NCI-H526 (cell line): ENCODE data around the gene LIPT2.
A peak's percentile ranks its signal among the peaks of the same experiment; 100 is the strongest.

ENCODE experiments used
- DNase-seq, 2 experiments: peaks; one replicate each; lab custom pipeline; 2025; lab: John Stamatoyannopoulos, UW

The LIPT2 gene

DNA sequence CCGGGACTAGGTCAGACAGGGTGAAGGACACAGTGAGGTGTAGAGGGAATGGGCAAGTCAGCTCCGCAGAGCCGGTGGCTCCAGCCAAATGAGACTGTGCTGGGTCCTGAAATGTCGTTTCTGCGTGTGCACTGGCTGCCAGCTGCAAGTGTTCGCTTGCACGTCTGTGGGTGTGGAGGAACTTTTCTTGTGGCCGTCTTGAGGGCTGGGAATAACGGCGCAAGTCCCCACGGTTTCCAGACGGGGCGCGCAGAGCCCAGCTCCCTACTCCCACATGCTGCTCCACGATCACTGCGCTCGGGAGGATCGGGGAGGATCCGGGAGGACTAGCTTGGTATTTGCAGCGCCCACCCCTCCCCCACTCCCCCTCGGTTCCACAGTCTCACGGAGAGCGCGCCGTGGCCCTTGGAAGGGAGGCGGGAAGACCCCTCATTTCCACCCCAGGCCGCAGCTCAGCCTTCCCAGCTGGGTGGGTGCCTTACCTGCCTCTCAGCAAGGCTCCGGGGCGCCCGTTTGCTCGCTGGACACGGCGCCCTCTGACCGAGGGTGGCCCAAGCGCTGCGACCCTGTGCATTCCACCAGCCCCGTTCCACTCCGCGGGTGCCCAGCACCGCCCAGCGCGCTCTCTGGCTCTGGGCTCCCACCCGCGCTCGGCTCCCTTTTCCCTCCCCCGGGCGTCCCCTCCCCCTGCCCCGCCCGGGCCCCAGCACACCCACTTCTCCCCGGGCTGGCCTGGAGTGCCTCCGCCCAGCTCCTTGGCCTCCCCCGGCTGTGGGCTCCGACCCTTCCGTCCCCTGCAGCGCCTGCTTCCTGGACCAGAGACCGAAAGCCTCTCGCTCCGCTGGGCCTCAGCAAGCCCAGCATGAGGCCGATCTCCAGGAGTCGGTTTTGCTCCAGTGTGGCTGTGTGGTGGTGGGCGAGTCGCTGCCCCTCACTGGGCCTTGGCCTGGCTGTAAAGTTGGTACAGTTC lies 26.3 kb downstream of the LIPT2 start, which contains the start of gene KCNE3:
Gene KCNE3, minus strand, starts transcription at position 634 of the 970 bp plus-strand sequence. CDS start 9,986 bp downstream, outside the sequence.
- no peak for DNase-seq

DNA sequence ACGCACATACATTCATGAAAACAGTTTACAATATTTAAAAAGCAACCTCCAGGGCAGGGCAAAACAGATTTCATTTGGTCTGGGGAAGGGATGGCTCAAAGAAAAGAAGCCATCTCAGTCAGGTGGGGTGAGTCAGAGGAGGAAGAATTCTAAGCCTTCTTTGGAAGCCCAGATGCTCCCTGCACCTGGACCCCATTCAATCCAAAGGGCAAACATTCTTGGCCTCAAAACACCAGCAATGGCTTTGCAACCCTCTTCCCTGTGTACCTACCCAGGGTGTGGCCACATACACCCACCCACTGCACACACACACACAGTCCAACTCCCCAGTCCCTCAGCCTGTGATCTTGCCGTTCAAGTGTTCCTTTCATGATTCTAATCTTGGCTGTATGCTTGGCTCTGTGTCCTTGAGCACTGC lies 28.2 kb downstream of the LIPT2 start:
- DNase-seq: no peak

DNA sequence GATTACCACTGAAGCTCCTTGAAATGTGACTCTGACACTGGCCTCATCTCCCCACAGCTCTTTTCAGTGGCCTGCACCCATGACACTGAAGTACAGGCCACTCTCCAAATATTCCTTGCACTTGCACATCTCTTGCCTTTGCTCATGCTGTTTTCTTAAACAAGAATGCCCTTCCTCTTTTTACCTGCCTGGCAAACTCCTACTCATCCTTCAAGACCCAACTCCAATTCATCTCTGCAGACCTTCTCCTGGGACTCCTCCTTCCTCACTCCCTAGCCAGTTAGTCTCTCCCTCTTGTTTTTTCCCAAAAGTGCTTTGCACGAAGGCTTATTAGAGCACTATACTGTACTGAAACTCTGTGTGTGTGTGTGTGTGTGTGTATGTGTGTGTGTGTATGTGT lies 28.8 kb downstream of the LIPT2 start:
- DNase-seq: no peak

DNA sequence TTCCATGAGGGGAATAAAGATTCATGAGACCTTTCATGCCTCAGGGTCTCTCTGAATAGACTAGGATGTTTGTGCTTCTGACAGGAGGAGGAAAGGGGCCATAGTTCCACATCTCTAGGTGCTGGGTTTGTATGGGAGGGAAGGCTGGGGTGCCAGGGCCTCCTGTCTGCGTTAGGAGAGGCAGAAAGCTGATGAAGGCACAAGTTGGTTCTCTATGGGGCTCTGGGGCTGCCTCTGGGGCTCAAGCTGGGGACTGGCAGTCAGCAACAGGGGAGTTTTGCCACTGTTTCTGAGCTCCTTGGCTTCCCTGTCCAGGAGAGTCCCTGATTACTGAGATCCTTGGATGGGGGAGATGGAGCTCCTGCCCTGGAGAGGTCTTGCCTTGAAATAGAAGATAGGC lies 30.3 kb downstream of the LIPT2 start:
- DNase-seq: no peak

DNA sequence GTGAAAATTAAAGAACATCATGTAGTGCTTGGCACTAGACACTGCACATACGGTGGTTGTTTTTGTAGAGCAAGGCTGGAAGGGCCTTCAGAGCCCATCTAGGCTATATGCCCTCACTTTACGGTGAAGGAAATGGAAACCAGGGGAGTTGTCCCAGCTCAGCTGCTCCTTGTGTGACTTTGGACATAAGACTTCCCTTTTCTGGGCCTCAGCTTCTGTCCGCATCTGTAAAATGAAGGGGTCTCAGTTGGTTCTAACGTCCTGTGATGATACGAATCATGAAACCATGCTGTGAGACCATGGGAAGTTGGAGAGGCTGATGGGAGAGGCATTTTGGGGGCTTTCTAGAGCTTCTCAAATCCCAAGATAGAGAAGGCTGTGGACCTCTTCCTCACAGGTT lies 30.9 kb downstream of the LIPT2 start:
- DNase-seq: no peak

DNA sequence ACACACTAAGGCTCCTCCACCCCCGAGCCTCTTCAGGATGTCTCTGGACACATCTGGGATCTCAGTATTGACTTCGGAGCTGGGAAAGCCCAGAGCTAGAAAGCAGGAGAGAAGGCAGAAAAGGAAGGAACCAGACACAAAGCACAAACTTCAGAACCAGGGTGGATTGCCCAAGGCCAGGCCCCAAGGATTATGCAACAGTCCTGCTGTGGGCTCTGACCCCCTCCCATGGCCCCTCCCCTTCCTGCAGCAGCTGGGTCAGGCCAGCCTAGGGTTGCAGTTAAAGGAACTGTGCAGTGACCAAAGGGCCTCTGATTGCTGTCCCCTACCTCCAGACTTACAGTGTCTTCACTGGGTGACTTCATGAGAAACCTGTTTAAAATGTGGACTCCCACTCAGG lies 31.5 kb downstream of the LIPT2 start:
- DNase-seq: no peak

DNA sequence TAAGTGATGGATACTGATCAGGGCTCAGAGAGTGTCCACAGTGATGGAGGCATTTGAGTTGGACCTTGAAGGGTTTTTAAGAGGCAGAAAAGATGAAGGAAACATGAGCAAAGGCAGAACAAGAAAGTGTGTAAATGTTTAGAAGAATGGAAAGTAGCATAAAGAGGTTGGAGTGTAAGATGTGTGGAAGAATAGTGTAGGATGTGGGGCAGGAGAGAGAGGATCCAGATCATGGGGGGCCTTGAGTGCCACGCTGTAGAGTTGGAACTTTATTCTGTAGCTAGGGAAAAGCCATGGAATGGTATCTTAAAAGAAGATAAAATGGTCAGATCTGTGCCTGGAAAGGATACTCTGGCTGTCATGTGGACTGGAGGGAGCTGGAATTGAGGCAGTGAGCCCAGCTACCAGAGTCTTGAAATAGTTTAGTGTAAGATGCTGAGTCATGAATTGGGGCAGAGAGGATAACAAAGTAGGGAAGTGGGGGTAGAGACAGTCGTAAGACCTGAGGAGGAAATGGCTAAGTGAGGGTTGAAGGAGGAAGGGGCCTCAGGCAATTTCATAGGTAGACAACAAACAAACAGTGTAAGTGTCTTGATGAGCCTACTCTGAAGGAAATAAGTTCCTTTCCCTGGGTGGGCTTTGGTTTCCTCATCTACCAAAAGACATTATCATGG lies 32.9 kb downstream of the LIPT2 start:
- no peak for DNase-seq

DNA sequence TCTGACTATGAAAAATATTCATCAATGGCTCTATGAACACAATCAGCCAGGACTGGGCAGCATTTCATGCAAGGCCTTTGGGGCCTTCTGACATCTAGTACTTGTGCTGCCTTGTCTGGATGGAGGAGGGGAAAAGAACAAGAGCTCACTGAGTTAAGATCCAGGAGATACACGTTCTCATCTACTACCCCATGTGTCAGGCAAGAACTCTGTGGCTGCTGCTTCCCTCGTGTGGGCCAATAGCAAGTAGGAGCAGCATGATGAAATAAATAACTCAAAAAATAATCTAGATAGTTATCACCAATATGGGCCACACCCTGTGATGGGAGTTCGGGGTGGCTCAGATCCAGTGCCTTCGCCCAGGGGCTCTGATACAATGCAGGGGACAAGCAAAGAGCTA lies 33.5 kb downstream of the LIPT2 start:
- no peak for DNase-seq

DNA sequence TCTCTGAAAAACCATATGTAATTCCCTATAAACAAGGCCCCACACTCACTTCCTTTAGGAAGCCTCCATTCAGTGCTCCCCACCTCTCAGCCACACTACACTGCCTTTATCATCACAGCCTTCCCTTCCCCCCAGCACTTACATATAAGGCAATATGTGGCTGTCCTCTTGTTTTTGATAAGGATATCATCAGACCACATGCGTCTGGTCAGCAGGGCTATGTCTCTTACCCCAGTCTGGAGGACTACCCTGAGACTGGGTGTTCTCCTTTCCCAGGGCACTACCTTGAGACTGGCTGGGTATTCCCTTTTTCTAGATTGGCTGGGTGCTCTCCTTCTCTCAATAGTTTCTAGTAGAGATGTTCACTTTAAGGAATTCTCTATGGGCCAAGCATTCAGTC lies 33.9 kb downstream of the LIPT2 start:
- no peak for DNase-seq

DNA sequence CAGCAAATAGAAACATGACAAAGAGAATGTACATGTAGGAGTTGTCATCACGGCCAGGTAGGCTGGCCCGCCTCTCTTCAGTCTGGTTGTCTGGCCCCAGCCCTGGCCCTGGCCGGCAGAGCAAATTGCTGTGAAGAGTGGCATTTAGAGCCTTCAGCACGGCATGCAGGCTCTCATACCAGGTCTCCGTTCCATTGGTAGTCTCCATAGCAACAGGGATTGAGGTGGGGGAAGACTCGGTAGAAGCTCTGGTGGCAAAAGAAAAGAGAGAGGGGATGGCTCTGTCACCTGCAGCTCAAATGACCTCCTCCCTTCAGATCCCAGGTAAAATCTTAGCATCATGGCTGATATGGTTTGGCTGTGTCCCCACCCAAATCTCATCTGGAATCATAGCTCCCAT lies 36.2 kb downstream of the LIPT2 start:
- DNase-seq: no peak

DNA sequence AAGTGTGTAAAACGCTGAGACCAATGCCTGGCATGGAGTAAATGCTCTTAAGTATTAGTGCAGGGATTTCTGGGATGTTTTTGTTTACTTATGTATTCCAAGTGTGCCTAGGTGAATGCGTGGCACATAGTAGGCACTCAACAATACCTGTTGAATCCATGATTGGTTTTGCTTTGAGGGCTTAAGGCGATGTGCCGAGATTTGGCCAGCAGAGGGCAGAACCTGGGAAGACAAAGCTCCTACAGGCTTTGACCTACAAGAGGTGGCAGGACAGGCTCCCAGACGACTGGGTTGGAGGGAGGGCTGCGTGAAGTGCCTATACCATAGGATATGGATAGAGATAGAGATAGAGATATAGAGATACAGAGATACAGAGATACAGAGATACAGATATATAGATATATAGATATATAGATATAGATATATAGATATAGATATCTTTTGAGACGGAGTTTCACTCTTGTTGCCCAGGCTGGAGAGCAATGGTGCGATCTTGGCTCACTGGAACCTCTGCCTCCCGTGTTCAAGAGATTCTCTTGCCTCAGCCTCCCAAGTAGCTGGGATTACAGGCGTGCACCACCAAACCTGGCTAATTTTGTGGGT lies 40.0 kb downstream of the LIPT2 start:
- peak; percentile 48 to 83 for DNase-seq

DNA sequence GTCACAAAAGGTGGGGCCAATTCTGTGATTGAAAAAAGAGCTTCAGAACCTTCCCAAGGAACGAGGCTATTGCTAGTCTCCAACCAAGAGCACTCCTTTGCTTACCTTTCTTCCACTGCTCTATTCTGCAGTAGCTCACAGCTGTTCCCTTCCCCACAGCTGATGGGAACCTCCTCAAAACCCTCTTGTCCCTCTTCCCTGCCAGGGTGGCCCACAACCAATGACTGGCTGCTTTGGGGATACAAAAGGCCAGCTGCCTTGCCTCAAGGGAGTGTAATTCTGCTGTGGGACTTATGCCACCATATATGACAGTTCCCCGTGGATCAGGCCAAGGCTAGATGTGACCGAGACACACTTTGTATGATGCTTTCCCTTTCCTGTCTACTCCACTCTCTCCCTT lies 41.2 kb downstream of the LIPT2 start:
- DNase-seq: no peak

DNA sequence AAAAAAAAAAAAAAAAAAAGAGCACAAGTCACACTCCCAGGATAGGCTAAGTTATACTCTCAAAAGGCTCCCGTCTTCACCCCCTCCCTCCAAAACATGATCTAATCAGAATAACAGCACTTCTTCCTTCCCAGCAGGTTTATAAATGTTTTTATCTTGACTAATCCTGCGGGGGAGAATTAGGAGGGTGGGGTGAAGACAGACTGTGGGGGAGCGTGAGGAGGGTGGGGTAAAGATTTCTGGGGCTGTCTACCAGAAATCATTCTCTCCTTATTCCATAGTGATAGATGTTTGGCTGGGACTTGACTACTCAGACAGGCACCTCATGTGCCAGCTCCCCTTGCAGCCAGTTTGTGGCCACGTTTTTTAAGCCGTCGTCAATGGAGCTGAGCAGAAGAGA lies 43.2 kb downstream of the LIPT2 start:
- no peak for DNase-seq

DNA sequence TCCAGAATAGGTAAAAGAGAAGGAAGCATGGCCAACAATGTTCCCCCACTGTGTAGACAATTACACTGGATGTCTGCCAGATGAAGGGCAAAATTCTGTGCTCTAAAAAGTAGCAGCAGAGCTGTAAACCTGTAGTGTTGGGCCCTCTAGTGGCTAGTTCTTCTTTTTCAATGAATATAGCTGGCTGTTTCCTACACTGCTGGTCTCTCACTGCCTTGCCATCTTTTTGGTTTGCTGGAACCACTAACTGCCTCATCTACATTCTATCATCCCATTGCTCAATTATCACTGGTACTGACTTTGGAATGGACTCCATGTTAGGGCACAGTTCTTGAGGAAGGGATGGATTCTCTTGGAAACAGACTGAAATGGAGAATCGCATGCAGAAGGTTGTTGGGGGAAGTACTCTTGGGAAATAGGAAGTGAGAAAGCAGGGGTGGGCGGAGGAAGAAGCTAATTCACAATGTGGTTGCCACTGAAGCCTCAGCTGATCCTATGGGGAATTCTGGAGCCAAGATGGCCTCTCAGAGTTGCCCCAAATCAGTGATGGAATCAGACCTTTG lies 44.1 kb downstream of the LIPT2 start:
- DNase-seq: peak; percentile 65 to 88

DNA sequence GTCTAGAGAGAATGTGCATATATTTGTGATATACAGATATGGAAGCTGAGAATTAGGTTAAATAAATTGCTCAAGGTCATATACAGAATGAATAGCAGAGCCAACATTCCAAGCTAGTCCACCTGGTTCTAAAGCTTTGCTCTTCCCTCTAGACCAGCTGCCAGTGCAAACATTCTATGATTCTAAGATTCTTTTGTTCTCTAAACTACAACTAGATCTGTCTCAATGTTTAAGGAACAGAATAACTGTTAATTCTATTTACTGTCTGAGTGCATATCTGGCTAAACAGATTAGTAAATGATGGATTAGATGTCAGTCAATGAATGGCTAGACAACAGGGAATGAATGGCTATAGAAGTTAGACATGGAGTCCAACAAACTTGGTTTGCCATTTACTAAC lies 45.8 kb downstream of the LIPT2 start:
- no peak for DNase-seq

DNA sequence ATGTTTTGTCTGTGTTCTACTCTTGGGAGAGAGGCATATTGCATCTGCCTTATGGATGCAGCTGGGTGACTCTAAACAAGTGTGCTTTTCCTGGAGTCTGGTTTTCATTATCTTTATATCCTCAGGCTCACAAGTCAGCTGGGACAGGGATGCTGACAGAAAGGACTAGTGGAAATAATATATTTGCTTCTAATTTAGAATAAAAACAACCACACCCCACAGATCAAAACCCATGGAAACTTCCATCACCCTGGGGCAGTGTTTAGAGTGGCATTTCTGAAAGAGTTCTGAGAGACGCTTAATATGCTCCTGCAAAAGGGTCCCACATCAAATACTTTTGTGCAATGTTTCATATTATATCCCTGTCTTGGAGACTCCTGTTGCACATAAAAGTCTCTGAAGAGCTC lies 47.0 kb downstream of the LIPT2 start:
- DNase-seq: no peak

DNA sequence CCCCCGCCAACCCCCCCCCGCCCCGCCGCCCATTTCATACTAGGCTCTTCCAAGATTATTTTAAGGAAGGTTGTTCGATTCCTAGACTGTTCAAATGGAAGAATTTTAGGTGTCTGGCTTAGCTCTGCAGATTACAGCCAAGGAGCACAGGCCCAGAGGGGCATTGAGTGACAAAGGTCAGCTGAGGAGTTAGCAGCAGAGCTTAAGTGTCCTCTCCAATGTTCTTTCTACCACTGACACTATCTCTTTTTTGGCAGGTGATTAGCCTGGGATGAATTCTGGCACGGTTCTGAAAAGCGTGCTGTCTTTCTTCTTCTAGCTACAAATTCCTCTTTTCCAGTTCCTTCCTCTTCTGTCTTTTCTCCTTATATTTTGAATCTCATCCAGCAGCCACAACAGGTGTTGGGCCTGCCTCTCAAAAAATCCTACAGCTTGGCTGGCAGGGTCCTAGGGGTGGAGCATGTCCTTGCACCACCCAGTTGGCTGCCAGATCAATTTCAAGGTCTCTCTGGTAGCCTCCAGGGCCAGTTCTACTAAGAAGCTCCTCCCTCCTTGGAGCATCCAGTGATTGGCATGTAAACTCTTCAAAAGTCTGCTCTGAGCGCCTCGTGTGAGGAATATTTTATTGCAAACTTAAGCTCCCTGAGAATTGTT lies 49.2 kb downstream of the LIPT2 start:
- DNase-seq: no peak

DNA sequence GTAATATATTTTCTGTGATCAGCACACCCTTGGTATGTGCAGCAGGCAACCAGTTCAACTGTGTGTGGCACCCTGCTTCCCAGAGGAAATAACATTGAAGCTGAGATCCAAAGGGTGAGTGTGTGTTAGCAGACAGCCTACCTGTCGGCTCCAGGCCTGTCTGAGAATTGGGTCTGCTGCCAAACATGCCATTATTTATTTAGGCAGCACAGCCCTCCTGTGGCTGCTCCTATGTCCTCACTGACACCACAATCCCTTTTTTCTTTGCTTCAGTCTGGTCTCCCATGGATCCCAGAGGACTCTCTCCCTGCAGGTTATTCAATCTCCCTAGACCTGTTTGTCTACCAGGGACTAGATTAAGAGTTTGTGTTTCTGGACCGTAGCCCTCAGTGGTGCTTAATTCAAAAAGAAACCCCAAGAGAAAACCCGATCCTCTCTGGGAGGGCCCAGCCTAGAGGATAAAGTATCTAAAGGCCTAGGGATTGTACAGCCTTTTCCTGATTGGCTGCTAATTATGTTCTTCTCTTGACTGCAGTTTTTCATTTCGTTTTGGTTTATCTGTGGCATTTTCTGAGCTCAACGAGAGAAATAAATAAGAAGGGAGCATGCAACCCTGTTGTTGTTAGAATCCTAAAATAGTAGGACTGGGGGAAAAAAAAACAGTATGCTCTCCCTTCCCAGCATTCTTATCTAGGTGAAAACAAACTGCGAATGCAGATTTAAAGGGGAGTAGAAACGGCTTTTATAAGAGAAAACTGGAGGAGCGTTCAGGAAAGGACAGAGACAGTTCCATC lies 50.3 kb downstream of the LIPT2 start:
- DNase-seq: peak; percentile 26 to 67

DNA sequence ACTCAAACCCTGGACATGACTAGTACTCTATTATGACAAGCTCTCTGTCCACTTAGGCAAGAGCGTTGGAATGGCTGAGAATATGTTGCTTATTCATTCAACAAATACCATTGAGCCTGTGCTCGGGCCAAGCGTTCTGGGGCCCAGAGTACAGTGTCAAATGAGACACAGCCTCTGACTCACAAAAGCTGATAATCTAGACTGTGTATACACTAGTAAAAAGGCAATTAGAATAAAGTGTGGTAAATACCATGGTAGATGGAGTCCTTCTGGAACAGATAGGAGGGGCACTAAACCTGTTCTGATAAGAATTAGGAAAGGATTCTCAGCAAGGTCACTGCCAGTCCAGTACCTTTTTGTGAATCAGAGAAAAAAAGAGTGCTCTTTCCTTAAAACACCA lies 50.9 kb downstream of the LIPT2 start:
- DNase-seq: no peak
